GM19397 (cell line): ENCODE results near the gene RPAP2.
"Not testable (repeated sequence)": the region's sequence is repeated elsewhere in the genome, so short reads cannot be mapped to it uniquely, and the experiment has no call there.

ENCODE experiments used
- ATAC-seq: cut with Tn5 transposase; IDR thresholded peaks from one replicate; pipeline ENCODE4 v1.9.1; 2021; ENCODE audit warnings: mild to moderate bottlenecking, moderate library complexity; ENCODE audit not compliant: unreplicated experiment

The RPAP2 gene

DNA sequence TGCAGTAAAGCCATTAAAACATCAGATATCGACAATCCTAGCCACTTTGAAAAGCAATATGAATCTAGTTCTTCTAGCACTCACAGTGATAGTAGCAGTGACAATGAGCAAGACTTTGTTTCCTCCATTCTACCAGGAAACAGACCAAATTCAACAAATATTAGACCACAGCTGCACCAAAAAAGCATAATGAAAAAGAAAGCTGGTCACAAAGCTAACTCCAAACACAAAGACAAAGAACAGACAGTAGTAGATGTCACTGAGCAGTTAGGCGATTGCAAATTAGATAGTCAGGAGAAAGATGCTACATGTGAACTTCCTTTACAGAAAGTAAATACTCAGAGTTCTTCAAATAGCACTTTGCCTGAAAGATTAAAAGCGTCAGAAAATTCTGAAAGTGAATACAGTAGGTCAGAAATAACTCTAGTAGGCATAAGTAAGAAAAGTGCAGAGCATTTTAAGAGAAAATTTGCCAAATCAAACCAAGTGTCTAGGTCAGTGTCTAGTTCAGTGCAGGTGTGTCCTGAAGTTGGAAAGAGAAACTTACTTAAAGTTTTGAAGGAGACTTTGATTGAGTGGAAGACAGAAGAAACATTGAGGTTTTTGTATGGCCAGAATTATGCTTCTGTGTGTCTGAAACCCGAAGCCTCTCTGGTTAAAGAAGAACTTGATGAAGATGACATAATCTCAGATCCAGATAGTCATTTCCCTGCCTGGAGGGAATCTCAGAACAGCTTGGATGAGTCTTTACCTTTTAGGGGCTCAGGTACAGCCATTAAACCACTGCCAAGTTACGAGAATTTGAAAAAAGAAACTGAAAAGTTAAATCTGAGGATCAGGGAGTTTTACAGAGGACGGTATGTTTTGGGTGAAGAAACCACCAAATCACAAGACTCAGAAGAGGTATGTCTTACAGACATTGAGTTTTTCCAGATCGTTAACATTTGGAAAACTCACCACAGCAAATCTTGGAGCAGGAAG is 24.9 kb downstream of the RPAP2 start:
- no peak for ATAC-seq

DNA sequence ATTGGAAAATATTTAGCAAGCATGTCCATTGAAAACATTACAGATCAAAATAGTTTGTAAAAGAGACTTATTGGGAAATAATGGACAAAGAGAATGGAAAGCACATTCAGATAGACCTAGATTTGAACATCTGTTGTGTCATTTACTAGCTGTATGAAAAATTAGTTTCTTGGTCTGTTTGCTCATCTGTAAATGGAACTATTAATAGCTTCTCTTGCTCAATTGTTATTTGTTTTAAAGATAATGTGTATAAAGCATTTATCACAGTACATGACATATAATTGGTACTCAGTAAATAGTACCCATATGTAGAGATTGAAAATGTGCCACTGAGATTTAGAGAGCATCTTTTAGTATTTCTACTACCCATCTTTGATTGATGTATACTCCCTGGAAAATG is 25.9 kb downstream of the RPAP2 start:
- ATAC-seq, result no peak

DNA sequence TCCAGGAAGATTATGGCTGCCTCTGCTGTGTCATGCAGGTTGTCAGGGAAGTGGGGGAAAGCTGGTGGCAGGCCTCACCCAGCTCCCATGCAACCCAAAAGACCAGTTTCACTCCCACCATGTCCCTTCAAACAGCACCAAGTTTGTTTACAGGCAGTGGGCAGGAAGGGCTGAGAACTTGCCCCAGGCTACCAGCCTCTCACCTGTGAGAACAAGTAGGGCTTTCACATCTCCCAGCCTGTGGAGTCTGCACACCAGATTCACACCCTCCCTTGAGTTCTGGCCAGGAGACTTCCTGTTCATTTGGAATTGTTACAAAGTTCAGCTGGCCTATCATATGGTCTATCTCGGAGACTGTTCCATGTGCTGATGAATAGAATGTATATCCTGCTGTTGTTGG is 27.8 kb downstream of the RPAP2 start:
- no peak for ATAC-seq

DNA sequence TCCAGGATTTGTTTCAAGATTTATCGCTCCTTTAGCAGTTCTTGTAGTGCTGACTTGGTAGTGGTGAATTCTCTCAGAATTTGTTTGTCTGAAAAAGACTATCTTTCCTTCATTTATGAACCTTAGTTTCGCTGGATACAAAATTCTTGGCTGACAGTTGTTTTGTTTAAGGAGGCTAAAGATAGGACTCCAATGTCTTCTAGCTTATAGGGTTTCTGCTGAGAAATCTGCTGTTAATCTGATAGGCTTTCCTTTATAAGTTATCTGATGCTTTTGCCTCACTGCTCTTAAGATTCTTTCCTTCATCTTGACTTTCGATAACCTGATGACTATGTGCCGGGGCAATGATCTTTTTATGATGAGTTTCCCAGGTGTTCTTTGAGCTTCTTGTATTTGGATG is 28.9 kb downstream of the RPAP2 start:
- ATAC-seq, result no peak

DNA sequence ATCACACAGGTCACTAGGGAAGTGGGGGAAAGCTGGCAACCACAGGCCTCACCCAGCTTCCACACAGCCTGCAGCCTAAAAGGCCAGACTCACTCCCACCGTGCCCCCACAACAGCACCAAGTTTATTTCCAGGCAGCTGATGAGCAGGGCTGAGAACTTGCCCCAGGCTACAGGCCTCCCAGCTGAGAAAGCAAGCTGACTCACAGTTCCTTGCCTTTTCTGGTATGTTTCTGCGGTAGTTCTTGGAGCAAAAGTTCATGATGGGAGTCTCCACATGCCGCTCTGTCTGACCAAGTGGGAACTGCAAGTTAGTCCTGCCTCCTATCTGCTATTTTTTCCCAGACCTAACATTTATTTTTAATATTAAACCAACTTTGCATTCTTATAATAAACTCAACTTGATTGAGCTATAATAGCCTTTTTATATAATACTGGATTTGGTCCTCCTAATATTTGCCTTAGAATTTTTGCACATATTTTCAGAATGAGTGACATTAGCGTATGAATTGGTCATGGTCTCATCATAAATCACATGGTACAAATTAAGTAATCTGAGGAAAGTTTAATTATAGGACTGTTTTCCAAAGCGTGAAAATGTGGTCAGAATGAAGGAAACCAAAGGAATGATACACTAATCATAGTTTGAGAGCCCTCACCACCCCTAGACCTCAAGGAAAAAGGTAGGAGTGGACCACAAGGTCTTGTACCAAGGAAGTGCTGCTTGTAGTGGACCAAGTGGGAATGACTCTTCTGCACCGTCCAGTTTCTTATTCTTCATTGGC is 30.7 kb downstream of the RPAP2 start:
- ATAC-seq, result no peak

DNA sequence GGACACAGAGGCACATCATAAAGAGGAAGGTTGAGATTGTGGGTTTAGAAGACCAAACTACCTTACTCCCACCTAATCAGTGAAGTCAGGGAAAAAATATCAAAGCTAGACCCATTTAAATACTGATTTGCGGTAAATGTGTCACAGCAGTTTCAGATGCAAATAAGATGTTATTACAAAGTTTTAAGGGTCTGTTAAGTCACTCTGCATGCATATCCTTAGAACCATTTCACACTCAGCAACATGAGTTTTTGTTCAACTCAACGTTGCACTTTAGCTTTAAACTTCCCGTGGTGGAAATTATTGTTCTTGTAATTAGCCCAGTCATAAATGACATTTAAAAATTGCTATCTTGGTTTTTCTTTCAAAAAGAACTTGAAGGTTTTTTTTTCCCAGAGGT is 34.8 kb downstream of the RPAP2 start:
- no peak for ATAC-seq

DNA sequence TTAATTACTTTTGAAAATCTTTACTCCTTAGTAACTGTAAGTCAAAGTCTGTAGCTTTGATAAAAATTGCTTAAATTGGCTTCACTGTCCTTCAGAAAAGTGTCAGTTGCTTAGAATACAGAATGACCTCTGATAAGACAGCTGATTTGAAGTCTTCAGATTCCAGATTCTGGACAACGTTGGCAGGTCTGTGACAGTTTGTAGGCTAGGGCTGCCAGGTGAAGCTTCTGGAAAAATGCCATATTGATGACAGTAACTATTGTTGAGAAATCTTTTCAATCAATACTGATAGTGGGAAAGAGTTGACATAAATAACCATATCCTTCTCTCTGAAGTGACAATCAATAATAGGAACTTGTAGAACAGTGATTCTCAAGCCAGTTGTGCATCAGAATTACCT is 41.3 kb downstream of the RPAP2 start:
- ATAC-seq, result no peak

DNA sequence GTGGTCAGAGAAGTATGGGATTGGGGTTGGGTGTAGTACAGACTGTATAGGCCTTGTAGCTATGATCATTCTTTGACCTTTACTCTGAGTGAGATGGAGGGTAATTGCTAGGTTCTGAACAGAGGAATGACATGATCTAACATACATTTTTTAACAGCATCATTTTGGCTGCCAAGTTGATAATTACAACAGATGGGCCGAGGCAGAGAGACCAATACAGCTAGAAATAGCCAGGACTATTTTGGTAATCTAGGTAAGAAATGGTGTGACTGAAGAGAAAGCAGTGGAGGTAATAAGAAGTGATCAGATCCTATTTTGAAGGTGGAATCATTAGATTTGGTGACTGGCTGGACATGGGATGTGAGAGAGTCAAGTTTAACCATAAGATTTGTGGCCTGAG is 43.5 kb downstream of the RPAP2 start:
- no peak for ATAC-seq

DNA sequence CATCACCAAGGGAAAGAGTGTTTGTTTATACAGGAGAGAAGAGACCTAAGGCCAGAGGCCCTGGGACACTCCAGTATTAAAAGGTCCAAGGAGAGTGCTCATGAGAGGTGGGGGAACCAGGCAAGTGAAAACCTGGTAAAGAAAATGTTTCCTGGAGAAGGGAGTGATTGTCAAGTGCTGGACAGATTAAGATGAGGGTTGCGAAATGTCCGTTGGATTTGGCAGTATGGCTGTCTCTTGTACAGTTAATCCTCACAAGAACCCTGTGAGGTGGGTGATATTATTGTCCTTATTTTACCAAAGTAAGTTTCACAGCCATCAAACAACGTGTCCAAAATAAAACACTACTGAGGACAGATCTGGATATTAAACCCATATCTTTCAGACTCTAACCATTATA is 44.2 kb downstream of the RPAP2 start:
- no peak for ATAC-seq

DNA sequence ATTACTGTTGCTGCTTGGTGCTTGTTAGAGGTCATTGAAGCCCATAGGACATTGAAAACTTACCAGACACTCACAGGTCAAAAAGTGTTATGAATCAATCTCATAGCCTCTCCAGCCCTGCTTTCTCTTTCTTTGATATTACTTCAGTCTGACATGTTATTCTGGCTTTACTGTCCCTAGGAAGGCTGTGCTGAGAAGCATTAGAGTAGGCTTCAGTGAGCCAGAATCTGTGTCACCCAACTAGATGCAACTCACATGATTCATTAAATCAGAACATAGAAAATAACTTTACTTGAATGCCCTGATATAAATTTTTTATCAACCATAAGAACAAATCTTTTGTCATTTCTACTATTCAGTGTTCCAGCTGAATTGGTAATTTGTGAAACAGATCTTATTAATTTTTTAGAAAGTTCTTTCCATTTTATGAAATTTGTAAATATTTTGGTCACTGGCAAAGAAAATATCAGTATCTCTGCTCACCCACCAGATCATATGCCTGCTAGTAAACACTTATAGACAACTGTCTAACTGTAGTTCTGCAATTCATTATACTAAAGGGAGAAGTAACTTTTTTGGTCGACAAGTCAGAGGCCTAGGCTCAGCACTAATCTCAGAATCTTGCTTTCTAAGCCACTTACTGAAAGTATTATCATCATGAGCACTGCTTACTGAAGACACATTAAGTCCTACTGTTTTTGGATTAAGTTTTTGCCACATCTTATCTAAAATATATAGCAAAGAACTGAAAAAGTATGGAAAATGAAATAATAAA is 48.2 kb downstream of the RPAP2 start:
- ATAC-seq, result no peak

DNA sequence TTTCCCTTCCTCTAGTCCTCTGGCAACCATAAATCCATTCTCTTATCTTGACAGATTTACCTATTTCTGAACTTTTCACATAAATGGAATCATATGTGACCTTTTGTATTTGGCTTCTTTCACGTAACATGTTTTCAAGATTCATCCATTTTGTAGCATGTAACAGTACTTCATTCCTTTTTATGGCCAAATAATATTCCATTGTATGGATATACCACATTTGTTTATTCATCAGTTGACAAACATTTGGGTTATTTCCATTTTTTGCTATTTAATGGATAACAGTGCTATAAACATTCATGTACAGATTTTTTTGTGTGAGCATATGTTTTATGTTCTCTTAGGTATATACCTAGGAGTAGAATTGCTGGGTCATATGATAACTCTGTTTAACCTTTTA is 54.0 kb downstream of the RPAP2 start:
- ATAC-seq, result no peak

DNA sequence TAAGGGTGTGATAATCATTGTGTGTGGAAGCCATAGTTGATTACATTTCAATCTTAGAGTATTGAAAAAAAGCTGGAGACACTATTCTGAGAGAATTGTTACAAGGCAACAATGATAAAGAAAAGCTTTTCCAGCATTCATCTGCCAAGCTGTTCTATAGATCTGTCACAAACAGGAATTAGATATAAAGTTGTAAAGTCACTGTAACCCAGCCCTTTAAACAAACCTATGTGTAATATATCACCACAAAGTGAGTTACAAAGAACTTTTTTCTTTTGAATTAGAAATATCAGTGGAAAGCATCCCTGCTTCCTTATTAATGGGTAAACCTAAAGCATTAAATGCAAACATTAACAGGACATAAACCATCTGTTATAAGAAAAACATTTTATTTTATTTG is 55.4 kb downstream of the RPAP2 start:
- no peak for ATAC-seq

DNA sequence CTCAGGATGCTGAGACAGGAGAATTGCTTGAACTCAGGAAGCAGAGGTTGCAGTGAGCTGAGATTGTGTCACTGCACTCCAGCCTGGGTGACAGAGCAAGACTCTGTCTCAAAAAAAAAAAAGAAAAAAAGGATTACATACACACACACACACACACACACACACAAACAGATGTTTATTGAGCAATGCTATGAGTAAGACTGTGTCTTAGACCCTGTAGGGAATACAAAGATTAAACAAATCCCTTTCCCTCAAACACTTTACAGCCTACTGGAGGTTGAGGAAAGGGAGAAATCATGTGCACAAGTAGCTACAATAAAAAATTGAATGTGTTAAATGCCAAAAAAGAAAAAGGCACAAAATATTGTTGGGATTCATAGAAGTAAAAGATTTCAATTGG is 58.1 kb downstream of the RPAP2 start:
- no peak for ATAC-seq

DNA sequence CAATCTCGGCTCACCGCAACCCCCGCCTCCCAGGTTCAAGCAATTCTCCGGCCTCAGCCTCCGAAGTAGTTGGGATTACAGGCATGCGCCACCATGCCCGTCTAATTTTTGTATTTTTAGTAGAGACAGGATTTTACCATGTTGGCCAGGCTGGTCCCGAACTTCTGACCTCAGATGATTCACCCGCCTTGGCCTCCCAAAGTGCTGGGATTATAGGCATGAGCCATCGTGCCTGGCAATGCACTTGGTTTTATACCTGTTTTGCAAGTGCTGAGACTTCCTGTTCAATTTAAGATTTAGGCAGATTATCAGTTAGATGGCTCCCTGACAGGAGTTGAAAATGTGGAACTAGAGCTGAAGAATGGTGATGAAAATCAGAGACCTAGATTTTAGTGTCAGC is 60.5 kb downstream of the RPAP2 start:
- not testable (repeated sequence) for ATAC-seq

DNA sequence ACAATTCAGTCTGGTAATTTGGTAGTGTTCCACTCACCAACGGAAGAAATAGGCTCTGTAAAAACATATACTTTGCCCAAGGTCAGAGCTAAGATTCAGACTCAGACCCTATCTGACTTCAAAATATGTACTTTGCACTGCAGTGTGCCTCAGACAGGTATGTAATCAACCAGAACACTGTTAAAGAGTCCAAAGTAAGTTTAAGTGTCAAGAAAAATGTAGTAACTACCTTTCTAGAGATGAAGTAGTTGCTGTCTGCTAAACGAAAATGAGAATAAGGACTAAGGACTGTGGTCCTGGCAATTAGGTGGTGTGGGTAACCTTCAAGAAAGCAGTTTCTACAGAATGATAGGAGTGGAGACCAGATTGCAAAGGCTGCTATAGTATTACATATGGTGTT is 61.1 kb downstream of the RPAP2 start:
- no peak for ATAC-seq

DNA sequence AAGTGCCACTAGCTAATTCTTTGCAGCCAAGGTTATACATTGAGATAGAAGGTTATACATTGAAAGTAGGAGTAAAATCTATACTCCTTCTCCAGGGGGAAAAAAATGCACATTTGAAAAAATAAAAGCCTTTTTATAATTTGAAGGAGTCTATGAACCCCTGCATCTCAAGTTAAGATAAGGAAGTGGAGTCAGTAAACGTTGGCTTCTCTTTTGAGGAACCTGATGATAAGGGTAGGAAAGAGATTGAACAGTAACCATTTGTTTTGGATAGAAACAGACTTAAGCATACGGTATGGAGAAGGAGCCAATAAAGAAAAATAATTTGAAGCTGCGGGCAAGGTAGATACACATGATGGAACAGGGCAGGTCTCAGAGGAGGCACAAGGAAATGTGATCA is 64.1 kb downstream of the RPAP2 start:
- no peak for ATAC-seq

DNA sequence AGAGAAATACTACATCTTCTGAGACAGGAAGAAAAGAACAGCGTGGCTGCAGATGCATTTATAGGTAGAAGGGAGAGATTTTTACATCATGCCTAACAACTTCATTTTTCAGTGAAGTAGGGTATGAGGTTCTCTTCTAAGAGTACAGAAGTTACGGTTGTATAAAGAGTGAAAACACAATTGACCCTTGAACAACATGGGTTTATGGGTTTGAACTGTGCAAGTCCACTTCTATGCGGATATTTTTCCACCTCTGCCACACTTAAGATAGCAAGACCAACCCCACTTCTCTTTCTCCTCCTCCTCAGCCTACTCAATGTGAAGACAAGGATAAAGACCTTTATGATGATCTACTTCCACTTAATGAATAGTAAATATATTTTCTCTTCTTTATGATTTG is 64.5 kb downstream of the RPAP2 start:
- no peak for ATAC-seq

DNA sequence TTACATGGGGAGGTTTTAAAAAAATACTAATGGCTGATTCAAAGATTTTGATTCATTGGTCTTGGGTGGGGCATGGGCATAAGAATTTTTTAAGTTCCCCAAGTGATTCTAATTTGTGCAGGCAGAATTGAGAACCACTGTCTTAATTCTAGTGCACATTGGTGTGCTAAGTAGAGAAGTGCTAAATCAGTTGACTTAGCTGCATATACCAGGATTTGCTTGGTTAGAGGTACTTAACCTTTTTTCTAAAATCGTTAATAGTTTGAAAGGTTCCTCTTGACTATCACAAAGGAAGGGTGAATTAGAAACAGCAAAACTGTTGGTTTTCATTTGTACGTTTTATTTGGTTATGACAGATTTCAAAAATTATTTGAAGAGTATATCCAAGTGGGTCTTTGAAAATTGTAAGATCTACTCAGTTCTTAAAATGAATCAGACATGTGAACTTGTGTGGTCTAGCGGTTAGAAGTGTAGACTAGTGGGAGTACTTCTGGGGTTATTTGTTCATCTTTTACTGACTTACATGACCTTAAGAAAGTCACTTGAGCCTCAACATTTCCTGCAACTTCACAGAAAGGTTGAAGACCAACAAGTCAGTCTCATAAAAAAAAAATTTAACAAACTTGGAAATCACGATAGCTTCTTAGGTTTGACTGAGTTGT is 66.7 kb downstream of the RPAP2 start:
- ATAC-seq, result no peak

DNA sequence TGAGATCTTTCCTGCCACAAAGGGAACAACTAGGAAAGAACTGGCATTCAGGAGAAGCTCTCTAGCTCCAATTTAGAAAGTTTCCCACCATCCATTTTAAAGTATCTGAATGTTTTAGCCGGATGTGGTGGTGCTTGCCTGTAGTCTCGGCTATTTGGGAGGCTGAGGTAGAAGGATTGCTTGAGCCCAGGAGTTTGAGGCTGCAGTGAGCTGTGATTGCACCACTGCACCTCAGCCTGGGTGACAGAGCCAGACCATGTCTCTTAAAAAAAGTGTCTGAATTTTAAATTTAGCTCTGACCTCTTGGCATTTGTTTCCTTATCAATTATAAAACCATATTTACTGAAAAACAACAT is 67.2 kb downstream of the RPAP2 start:
- no peak for ATAC-seq

DNA sequence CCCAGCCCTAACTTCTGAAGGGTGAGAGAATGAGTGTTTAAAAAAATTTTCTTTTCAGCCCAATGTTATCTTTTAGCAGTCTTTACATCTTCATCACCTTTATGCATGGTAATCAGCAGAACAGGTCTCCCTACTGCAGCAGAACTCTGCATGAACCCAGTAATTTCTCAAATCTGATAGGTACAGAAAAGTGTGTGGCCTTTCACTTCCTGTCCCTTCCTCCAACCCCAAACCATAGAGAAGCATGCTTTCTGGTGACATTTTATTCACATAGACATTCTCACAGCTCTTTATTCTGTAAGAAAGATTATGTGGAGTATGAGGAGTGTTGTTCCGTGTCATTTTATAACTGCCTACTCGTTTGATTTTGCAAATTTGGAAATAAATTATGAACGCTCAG is 68.6 kb downstream of the RPAP2 start:
- ATAC-seq, result no peak

DNA sequence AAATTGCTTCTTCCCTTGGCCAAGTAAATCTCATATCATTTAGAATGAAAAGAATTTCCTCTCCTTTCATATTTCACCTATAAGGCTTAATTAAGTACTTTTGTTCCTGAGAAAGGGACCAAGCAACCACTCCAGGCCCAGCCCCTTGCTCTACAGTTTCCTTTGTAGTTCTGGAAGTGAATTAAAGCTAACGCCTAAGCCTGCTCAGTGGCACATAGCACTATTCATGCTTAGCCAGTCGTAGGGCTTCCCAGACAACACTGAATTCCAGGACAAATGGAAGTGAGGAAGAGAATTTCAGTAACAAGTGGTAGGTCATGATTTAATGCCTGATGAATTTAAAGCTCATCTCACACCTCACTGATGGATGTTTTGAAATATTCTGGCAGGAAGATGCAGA is 73.3 kb downstream of the RPAP2 start:
- ATAC-seq, result no peak
